ENCODE results near the gene PHF20. TPM values are rescaled to one million over a fixed set of nuclear protein-coding genes. Genes with fewer than 3 reads are reported as not detected.

Gene PHF20
- total and polyA plus RNA-seq, 2 of the 8 experiments (the other 6 are each of a cell fraction or from before 2014, with no cell fraction given): 25.6 to 70.1 TPM

DNA sequence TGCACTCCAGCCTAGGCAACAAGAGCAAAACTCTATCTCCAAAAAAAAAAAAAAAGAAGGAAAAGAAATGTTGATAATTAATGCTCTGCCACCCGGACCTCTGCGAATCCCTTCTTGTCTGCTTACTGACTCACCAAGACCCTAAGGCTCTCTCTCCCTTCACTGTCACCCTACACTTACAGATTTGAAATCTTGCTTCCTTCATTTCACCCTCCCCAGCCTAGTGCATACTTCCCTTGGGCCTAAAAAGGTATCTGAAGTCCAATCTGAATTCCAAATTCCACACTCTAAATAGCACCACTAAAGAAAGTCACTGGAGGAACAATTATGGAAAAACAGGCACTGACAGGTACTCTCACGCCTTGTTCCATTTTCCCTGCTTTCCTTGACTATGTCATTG lies 9.4 kb upstream of the PHF20 start:
- Histone ChIP-seq H3K56ac (replicated peaks; ENCODE audit: insufficient read length, low read depth, low read length) (no peak overlapping the region), H3K23ac (ENCODE audit: insufficient read length) (no peak overlapping the region), H3K79me2 (ENCODE audit: control insufficient read depth in 1 of 2, insufficient read depth in 2 of 2, low read length in 2 of 2) (no peaks in the 10 kb centered on the region), H3K14ac (ENCODE audit: insufficient read length) (no peak overlapping the region), H3K4me1 (replicated peaks in 1 of 4; ENCODE audit: control insufficient read depth in 3 of 4, insufficient read depth in 4 of 4, low read length in 3 of 4) (no peaks in the 10 kb centered on the region), H3K4ac (replicated peaks; ENCODE audit: insufficient read length, low read depth, low read length) (no peak overlapping the region), H3K9me3 (ENCODE audit: insufficient read depth in 2 of 2, low read depth in 1 of 2, low read length in 1 of 2) (no peaks in the 10 kb centered on the region), H3K4me2 (ENCODE audit: insufficient read depth in 1 of 2, low read depth in 2 of 2, low read length in 2 of 2) (no peak overlapping the region), H3K4me3 (ENCODE audit: extremely low read depth in 1 of 4, insufficient read depth in 2 of 4, low read depth in 3 of 4, low read length in 4 of 4) (no peak overlapping the region), H2BK5ac (ENCODE audit: low read depth, low read length) (no peak overlapping the region), H3K27me3 (replicated peaks in 1 of 4; ENCODE audit: control insufficient read depth in 3 of 4, extremely low read depth in 1 of 4, insufficient read depth in 3 of 4, low read length in 3 of 4) (no peaks in the 10 kb centered on the region), H2BK120ac (replicated peaks; ENCODE audit: low read depth, low read length) (no peak overlapping the region), H3K79me1 (ENCODE audit: low read depth, low read length) (no peaks in the 10 kb centered on the region), H2AK5ac (ENCODE audit: low read depth, low read length) (no peak overlapping the region), H3K27ac (ENCODE audit: low read depth, low read length) (no peak overlapping the region), H3K18ac (ENCODE audit: extremely low read depth, low read length) (no peak overlapping the region), H4K8ac (ENCODE audit: extremely low read depth, insufficient read depth, low read length) (no peak overlapping the region), H4K20me1 (replicated peaks in 1 of 2; ENCODE audit: control insufficient read depth in 1 of 2, insufficient read depth in 2 of 2, low read length in 2 of 2) (no peaks in the 10 kb centered on the region), H3K36me3 (ENCODE audit: control insufficient read depth in 2 of 4, insufficient read depth in 4 of 4, low read length in 3 of 4) (no peaks in the 10 kb centered on the region), H2BK15ac (ENCODE audit: low read length) (no peak overlapping the region), H2BK12ac (ENCODE audit: low read depth, low read length) (no peak overlapping the region), H2BK20ac (ENCODE audit: low read length) (no peak overlapping the region), H3K9ac (replicated peaks in 1 of 4; ENCODE audit: extremely low read depth in 1 of 4, low read depth in 3 of 4, low read length in 3 of 4) (no peak overlapping the region), H2AFZ (ENCODE audit: low read length) (no peak overlapping the region), H3K23me2 (ENCODE audit: low read depth, low read length) (no peaks in the 10 kb centered on the region), H4K91ac (replicated peaks; ENCODE audit: insufficient read length, low read length) (no peak overlapping the region), H4K5ac (ENCODE audit: insufficient read length, low read depth, low read length) (no peak overlapping the region)
- ChIA-PET CTCF (ENCODE audit: partially characterized antibody) (no interaction called here), POLR2A (ENCODE audit: partially characterized antibody) (interaction anchor here (0.9 to 2.3 kb wide), 4 partner anchors 12 to 103 kb away, joined by 3 to 19 read pairs (median 4); partner anchors contain the start of gene RBM39)
- 97% methylated on average over 3 of the region's 3 CpGs; no CpG with 5 or more reads in 1 of the 2 experiments for WGBS, 2 experiments (ENCODE audit: extremely low coverage in 1 of 2, insufficient coverage in 1 of 2, insufficient read length in 1 of 2, insufficient replicate concordance in 2 of 2, low coverage in 1 of 2, low lambda C conversion rate in 2 of 2, missing lambda C conversion rate in 1 of 2)
- FAIRE-seq: no peak
- no peak for DNase-seq (ENCODE audit: low read depth in 1 of 2, low spot score in 2 of 2)
- no peak for TF ChIP-seq CBX5 (IDR thresholded peaks at IDR 0.05; ENCODE audit: low read depth, low read length)
- no peak for TF ChIP-seq BACH1 (IDR thresholded peaks at IDR 0.05; ENCODE audit: low read length)
- TF ChIP-seq TAF7 (optimal IDR thresholded peaks at IDR 0.05; ENCODE audit: borderline replicate concordance, low read depth, low read length): no peak
- TF ChIP-seq POLR2A (IDR thresholded peaks at IDR 0.05; ENCODE audit: control extremely low read depth in 1 of 2, low read depth in 2 of 2, low read length in 2 of 2): no peak
- TF ChIP-seq NANOG (IDR thresholded peaks at IDR 0.05; ENCODE audit: insufficient read depth, low read depth, low read length, poor library complexity, severe bottlenecking): no peak
- no peak for TF ChIP-seq POLR2AphosphoS5 (IDR thresholded peaks at IDR 0.05; ENCODE audit: low read depth, low read length)
- no peak for TF ChIP-seq SP2 (IDR thresholded peaks at IDR 0.05; ENCODE audit: low read length)
- TF ChIP-seq CBX8 (IDR thresholded peaks at IDR 0.05; ENCODE audit: borderline replicate concordance, low read depth, low read length): no peak
- TF ChIP-seq, protein P1, sequence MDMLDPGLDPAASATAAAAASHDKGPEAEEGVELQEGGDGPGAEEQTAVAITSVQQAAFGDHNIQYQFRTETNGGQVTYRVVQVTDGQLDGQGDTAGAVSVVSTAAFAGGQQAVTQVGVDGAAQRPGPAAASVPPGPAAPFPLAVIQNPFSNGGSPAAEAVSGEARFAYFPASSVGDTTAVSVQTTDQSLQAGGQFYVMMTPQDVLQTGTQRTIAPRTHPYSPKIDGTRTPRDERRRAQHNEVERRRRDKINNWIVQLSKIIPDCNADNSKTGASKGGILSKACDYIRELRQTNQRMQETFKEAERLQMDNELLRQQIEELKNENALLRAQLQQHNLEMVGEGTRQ (IDR thresholded peaks at IDR 0.05; ENCODE audit: low read length): no peak
- TF ChIP-seq PHF8 (conservative IDR thresholded peaks at IDR 0.05; ENCODE audit: low read depth, low read length): no peak
- no peak for TF ChIP-seq SRF (IDR thresholded peaks at IDR 0.05; ENCODE audit: low read depth, low read length)
- TF ChIP-seq CREB1 (IDR thresholded peaks at IDR 0.05): no peak
- TF ChIP-seq, protein P2, sequence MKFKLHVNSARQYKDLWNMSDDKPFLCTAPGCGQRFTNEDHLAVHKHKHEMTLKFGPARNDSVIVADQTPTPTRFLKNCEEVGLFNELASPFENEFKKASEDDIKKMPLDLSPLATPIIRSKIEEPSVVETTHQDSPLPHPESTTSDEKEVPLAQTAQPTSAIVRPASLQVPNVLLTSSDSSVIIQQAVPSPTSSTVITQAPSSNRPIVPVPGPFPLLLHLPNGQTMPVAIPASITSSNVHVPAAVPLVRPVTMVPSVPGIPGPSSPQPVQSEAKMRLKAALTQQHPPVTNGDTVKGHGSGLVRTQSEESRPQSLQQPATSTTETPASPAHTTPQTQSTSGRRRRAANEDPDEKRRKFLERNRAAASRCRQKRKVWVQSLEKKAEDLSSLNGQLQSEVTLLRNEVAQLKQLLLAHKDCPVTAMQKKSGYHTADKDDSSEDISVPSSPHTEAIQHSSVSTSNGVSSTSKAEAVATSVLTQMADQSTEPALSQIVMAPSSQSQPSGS (IDR thresholded peaks at IDR 0.05; ENCODE audit: low read length): no peak
